MM.1S (cell line): ENCODE results near the gene TMED3.

Experiments used
- DNase-seq: peaks from one replicate; pipeline ENCODE4 v3.0.0-alpha.2; 2015
- H2AFZ ChIP-seq: fragments of 300-600 bp; sonication (generic); 2 replicates; pipeline ENCODE4 v1.6.0; 2016; ENCODE audit warnings: antibody characterized with exemption, low read length
- H3F3A ChIP-seq: fragments of 300-600 bp; sonication (generic); 2 replicates; pipeline ENCODE4 v1.6.1; 2016; ENCODE audit warnings: mild to moderate bottlenecking, antibody characterized with exemption, low read length, moderate library complexity, mixed read lengths; ENCODE audit not compliant: insufficient read depth
- H3K27ac ChIP-seq: fragments of 300-600 bp; sonication (generic); 2 replicates; pipeline ENCODE4 v1.5.1; 2016; ENCODE audit warnings: mild to moderate bottlenecking, low read length
- H3K27me3 ChIP-seq: fragments of 300-600 bp; sonication (generic); replicated peaks from 2 replicates; pipeline ENCODE4 v1.6.0; 2016; ENCODE audit warnings: low read length; ENCODE audit not compliant: insufficient read depth
- H3K36me3 ChIP-seq: fragments of 300-600 bp; sonication (generic); replicated peaks from 2 replicates; pipeline ENCODE4 v1.6.1; 2016; ENCODE audit warnings: mild to moderate bottlenecking, low read length, mixed read lengths; ENCODE audit not compliant: insufficient read depth
- H3K4me1 ChIP-seq: fragments of 300-600 bp; sonication (generic); 2 replicates; pipeline ENCODE4 v1.6.1; 2016; ENCODE audit warnings: low read length, mixed read lengths
- H3K4me2 ChIP-seq: fragments of 300-600 bp; sonication (generic); 2 replicates; pipeline ENCODE4 v1.6.0; 2016; ENCODE audit warnings: low read depth, low read length
- H3K4me3 ChIP-seq: fragments of 300-600 bp; sonication (generic); 2 replicates; pipeline ENCODE4 v1.5.1; 2016; ENCODE audit warnings: low read length, mixed read lengths
- H3K79me2 ChIP-seq: fragments of 300-600 bp; sonication (generic); 2 replicates; pipeline ENCODE4 v1.6.1; 2016; ENCODE audit warnings: mixed run types, low read length, mixed read lengths
- H3K9ac ChIP-seq: fragments of 300-600 bp; sonication (generic); 2 replicates; pipeline ENCODE4 v1.6.1; 2016; ENCODE audit warnings: low read length, mixed read lengths
- H3K9me2 ChIP-seq: fragments of 300-600 bp; sonication (generic); replicated peaks from 2 replicates; pipeline ENCODE4 v1.6.1; 2016; ENCODE audit warnings: mild to moderate bottlenecking, low read length, mixed read lengths; ENCODE audit not compliant: insufficient read depth
- H3K9me3 ChIP-seq: fragments of 300-600 bp; sonication (generic); replicated peaks from 2 replicates; pipeline ENCODE4 v1.6.1; 2016; ENCODE audit warnings: mild to moderate bottlenecking, low read length, mixed read lengths; ENCODE audit not compliant: insufficient read depth
- H4K20me1 ChIP-seq: fragments of 300-600 bp; sonication (generic); 2 replicates; pipeline ENCODE4 v1.6.1; 2016; ENCODE audit warnings: mild to moderate bottlenecking, low read length, moderate library complexity, mixed read lengths; ENCODE audit not compliant: insufficient read depth
- EZH2 ChIP-seq: fragments of 300-600 bp; sonication (generic); optimal IDR thresholded peaks from 2 replicates; pipeline ENCODE3; 2017; ENCODE audit warnings: low read depth, mild to moderate bottlenecking, antibody characterized with exemption, low read length, mixed read lengths
- EZH2phosphoT487 ChIP-seq: fragments of 300-600 bp; sonication (generic); IDR thresholded peaks from 2 replicates; pipeline ENCODE4 v1.6.1; 2018; ENCODE audit warnings: antibody characterized with exemption, low read length
- TF ChIP-seq, protein P1 (sequence below): fragments of 300-600 bp; sonication (generic); IDR thresholded peaks from 2 replicates; pipeline ENCODE4 v1.5.1; 2016; ENCODE audit warnings: antibody characterized with exemption, low read length, mixed read lengths

Gene TMED3

DNA sequence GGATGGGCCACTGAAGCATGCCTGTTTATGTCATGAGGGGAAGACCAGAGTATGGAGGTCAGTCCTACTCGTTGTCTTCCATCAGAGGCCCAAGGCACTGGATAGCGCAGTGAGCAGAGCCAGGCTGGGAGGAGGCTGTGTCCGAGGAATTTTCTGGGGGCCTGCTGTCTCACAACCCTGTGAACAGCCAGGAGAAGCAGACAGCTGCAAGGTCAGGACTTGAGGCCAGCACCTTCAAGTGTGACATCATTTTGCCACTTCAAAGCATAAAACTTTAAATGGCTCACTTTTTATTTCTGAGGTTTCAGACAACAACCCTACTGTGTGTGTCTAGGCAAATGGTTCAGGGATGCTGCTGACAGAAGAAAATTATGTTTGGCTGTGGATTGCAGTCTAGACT, 47.2 kb downstream of the TMED3 start:
- Histone ChIP-seq H3K27ac (no peak overlapping the region), H3K9ac (no peak overlapping the region), H3K4me2 (no peak overlapping the region), H3F3A (no peaks in the 10 kb centered on the region), H3K79me2 (no peaks in the 10 kb centered on the region), H3K36me3 (no peaks in the 10 kb centered on the region), H3K4me1 (no peaks in the 10 kb centered on the region), H2AFZ (no peak overlapping the region), H3K9me2 (no peaks in the 10 kb centered on the region), H3K27me3 (no peaks in the 10 kb centered on the region), H3K4me3 (no peak overlapping the region), H3K9me3 (no peaks in the 10 kb centered on the region), H4K20me1 (no peaks in the 10 kb centered on the region)
- TF ChIP-seq, protein P1, sequence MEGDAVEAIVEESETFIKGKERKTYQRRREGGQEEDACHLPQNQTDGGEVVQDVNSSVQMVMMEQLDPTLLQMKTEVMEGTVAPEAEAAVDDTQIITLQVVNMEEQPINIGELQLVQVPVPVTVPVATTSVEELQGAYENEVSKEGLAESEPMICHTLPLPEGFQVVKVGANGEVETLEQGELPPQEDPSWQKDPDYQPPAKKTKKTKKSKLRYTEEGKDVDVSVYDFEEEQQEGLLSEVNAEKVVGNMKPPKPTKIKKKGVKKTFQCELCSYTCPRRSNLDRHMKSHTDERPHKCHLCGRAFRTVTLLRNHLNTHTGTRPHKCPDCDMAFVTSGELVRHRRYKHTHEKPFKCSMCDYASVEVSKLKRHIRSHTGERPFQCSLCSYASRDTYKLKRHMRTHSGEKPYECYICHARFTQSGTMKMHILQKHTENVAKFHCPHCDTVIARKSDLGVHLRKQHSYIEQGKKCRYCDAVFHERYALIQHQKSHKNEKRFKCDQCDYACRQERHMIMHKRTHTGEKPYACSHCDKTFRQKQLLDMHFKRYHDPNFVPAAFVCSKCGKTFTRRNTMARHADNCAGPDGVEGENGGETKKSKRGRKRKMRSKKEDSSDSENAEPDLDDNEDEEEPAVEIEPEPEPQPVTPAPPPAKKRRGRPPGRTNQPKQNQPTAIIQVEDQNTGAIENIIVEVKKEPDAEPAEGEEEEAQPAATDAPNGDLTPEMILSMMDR, result no peak
- TF ChIP-seq EZH2phosphoT487, result no peak
- TF ChIP-seq EZH2, result no peak
- no peak for DNase-seq

DNA sequence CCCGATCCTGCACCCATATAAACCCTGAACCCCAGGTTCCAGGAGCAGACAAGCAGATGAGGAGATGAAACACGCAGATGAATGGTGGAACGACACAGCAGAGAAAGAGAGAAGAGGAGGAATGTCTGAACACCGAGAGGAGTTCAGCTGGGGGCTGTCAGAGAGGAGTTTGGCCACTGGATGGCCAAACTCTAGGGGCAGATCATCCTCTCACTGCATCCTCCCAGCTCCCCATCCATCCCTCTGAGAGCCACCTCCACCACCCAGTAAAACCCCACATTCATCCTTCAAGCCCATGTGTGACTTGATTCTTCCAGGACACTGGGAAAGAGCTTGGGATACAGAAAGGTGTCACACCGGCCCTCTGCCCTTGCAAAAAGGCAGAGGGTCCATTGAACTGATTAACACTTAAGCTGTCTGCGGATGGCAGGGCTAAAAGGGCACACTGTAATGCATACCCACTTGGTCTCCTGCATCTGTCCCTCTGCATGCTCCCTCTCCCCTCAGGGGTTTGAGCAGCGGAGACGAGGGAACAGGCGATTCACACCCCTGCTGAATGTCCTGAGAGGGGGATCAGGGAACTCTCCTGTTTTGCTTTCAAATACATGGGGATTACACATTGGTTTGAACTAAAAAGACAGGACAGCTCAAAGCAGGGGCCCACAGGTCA, 53.8 kb downstream of the TMED3 start:
- H3K79me2 ChIP-seq, result no peaks in the 10 kb centered on the region
- no peak overlapping the region for H2AFZ ChIP-seq
- no peaks in the 10 kb centered on the region for H3F3A ChIP-seq
- no peak overlapping the region for H3K4me2 ChIP-seq
- no peaks in the 10 kb centered on the region for H3K4me1 ChIP-seq
- H4K20me1 ChIP-seq, result no peaks in the 10 kb centered on the region
- DNase-seq, result no peak
- H3K27ac ChIP-seq, result no peak overlapping the region
- H3K9me3 ChIP-seq, result no peaks in the 10 kb centered on the region
- H3K9ac ChIP-seq, result no peak overlapping the region
- no peaks in the 10 kb centered on the region for H3K36me3 ChIP-seq
- H3K4me3 ChIP-seq, result no peak overlapping the region
- TF ChIP-seq EZH2phosphoT487, result no peak
- TF ChIP-seq EZH2, result no peak
- TF ChIP-seq, protein P1, result no peak
- H3K9me2 ChIP-seq, result no peaks in the 10 kb centered on the region
- no peaks in the 10 kb centered on the region for H3K27me3 ChIP-seq

DNA sequence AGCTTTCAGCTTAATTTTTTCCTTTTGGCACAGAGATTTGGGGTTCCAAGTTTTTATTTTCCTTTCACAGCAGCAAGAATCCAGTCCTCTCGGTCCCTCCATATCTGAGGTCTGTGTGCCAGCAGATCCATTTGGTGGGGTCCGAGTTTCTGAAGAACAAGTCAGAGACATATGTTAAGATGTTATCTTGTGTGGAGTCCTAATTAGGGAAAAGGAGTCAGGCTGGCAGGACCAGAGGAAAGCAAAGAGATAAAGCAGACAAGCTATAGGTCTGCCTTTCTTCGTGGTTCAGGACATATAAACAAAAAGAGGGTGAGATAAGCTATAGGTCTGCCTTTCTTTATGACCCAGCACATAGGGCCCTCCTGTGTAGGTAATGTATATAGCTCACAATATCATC, 54.9 kb downstream of the TMED3 start:
- H4K20me1 ChIP-seq, result no peaks in the 10 kb centered on the region
- H3K9me3 ChIP-seq, result no peaks in the 10 kb centered on the region
- H3K4me1 ChIP-seq, result no peaks in the 10 kb centered on the region
- H2AFZ ChIP-seq, result no peak overlapping the region
- H3K4me3 ChIP-seq, result no peak overlapping the region
- TF ChIP-seq EZH2phosphoT487 (no peak), EZH2 (no peak)
- TF ChIP-seq, protein P1, result no peak
- H3K27ac ChIP-seq, result no peak overlapping the region
- H3K9me2 ChIP-seq, result no peaks in the 10 kb centered on the region
- no peak overlapping the region for H3K4me2 ChIP-seq
- H3K36me3 ChIP-seq, result no peaks in the 10 kb centered on the region
- H3F3A ChIP-seq, result no peaks in the 10 kb centered on the region
- no peaks in the 10 kb centered on the region for H3K79me2 ChIP-seq
- H3K9ac ChIP-seq, result no peak overlapping the region
- no peak for DNase-seq
- H3K27me3 ChIP-seq, result no peaks in the 10 kb centered on the region
